Ishikawa (cell line): Measurements from ENCODE around the gene TNFAIP6.

ENCODE experiments used
- CEBPB ChIP-seq: IDR thresholded peaks from 2 replicates; pipeline ENCODE4 v1.6.1; 2012
- CREB1 ChIP-seq: IDR thresholded peaks from 2 replicates; pipeline ENCODE4 v1.6.1; 2012; ENCODE audit warnings: low read depth
- EP300 ChIP-seq: IDR thresholded peaks from 2 replicates; pipeline ENCODE4 v1.6.1; 2012; ENCODE audit warnings: borderline replicate concordance
- FOXM1 ChIP-seq: IDR thresholded peaks from 2 replicates; pipeline ENCODE4 v1.6.1; 2012; ENCODE audit warnings: low read depth, borderline replicate concordance
- RAD21 ChIP-seq: IDR thresholded peaks from 2 replicates; pipeline ENCODE4 v1.6.1; 2012; ENCODE audit warnings: low read depth
- TCF12 ChIP-seq: IDR thresholded peaks from 2 replicates; pipeline ENCODE4 v1.6.1; 2012; ENCODE audit warnings: low read depth
- YY1 ChIP-seq: IDR thresholded peaks from 2 replicates; pipeline ENCODE4 v1.6.1; 2012; ENCODE audit warnings: low read depth
- TF ChIP-seq, protein P1 (sequence below): IDR thresholded peaks from 2 replicates; pipeline ENCODE4 v1.6.1; 2012; ENCODE audit warnings: low read depth, mild to moderate bottlenecking

- TF ChIP-seq EP300 (no peak), TCF12 (no peak), RAD21 (no peak), FOXM1 (no peak), YY1 (no peak), CEBPB (no peak), CREB1 (no peak)
- TF ChIP-seq, protein P1, sequence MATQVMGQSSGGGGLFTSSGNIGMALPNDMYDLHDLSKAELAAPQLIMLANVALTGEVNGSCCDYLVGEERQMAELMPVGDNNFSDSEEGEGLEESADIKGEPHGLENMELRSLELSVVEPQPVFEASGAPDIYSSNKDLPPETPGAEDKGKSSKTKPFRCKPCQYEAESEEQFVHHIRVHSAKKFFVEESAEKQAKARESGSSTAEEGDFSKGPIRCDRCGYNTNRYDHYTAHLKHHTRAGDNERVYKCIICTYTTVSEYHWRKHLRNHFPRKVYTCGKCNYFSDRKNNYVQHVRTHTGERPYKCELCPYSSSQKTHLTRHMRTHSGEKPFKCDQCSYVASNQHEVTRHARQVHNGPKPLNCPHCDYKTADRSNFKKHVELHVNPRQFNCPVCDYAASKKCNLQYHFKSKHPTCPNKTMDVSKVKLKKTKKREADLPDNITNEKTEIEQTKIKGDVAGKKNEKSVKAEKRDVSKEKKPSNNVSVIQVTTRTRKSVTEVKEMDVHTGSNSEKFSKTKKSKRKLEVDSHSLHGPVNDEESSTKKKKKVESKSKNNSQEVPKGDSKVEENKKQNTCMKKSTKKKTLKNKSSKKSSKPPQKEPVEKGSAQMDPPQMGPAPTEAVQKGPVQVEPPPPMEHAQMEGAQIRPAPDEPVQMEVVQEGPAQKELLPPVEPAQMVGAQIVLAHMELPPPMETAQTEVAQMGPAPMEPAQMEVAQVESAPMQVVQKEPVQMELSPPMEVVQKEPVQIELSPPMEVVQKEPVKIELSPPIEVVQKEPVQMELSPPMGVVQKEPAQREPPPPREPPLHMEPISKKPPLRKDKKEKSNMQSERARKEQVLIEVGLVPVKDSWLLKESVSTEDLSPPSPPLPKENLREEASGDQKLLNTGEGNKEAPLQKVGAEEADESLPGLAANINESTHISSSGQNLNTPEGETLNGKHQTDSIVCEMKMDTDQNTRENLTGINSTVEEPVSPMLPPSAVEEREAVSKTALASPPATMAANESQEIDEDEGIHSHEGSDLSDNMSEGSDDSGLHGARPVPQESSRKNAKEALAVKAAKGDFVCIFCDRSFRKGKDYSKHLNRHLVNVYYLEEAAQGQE, result no peak
Measured at GRCh38 chr2:151325581-151326095, 31.8 kb upstream of the TNFAIP6 start.
